MM.1S (cell line): ENCODE measurements around the gene KRTAP19-6.

Source experiments
- DNase-seq: peaks from one replicate; pipeline ENCODE4 v3.0.0-alpha.2; 2015
- H2AFZ ChIP-seq: fragments of 300-600 bp; sonication (generic); 2 replicates; pipeline ENCODE4 v1.6.0; 2016; ENCODE audit warnings: antibody characterized with exemption, low read length
- H3F3A ChIP-seq: fragments of 300-600 bp; sonication (generic); 2 replicates; pipeline ENCODE4 v1.6.1; 2016; ENCODE audit warnings: mild to moderate bottlenecking, antibody characterized with exemption, low read length, moderate library complexity, mixed read lengths; ENCODE audit not compliant: insufficient read depth
- H3K27ac ChIP-seq: fragments of 300-600 bp; sonication (generic); 2 replicates; pipeline ENCODE4 v1.5.1; 2016; ENCODE audit warnings: mild to moderate bottlenecking, low read length
- H3K27me3 ChIP-seq: fragments of 300-600 bp; sonication (generic); replicated peaks from 2 replicates; pipeline ENCODE4 v1.6.0; 2016; ENCODE audit warnings: low read length; ENCODE audit not compliant: insufficient read depth
- H3K36me3 ChIP-seq: fragments of 300-600 bp; sonication (generic); replicated peaks from 2 replicates; pipeline ENCODE4 v1.6.1; 2016; ENCODE audit warnings: mild to moderate bottlenecking, low read length, mixed read lengths; ENCODE audit not compliant: insufficient read depth
- H3K4me1 ChIP-seq: fragments of 300-600 bp; sonication (generic); 2 replicates; pipeline ENCODE4 v1.6.1; 2016; ENCODE audit warnings: low read length, mixed read lengths
- H3K4me2 ChIP-seq: fragments of 300-600 bp; sonication (generic); 2 replicates; pipeline ENCODE4 v1.6.0; 2016; ENCODE audit warnings: low read depth, low read length
- H3K4me3 ChIP-seq: fragments of 300-600 bp; sonication (generic); 2 replicates; pipeline ENCODE4 v1.5.1; 2016; ENCODE audit warnings: low read length, mixed read lengths
- H3K79me2 ChIP-seq: fragments of 300-600 bp; sonication (generic); 2 replicates; pipeline ENCODE4 v1.6.1; 2016; ENCODE audit warnings: mixed run types, low read length, mixed read lengths
- H3K9ac ChIP-seq: fragments of 300-600 bp; sonication (generic); 2 replicates; pipeline ENCODE4 v1.6.1; 2016; ENCODE audit warnings: low read length, mixed read lengths
- H3K9me2 ChIP-seq: fragments of 300-600 bp; sonication (generic); replicated peaks from 2 replicates; pipeline ENCODE4 v1.6.1; 2016; ENCODE audit warnings: mild to moderate bottlenecking, low read length, mixed read lengths; ENCODE audit not compliant: insufficient read depth
- H3K9me3 ChIP-seq: fragments of 300-600 bp; sonication (generic); replicated peaks from 2 replicates; pipeline ENCODE4 v1.6.1; 2016; ENCODE audit warnings: mild to moderate bottlenecking, low read length, mixed read lengths; ENCODE audit not compliant: insufficient read depth
- H4K20me1 ChIP-seq: fragments of 300-600 bp; sonication (generic); 2 replicates; pipeline ENCODE4 v1.6.1; 2016; ENCODE audit warnings: mild to moderate bottlenecking, low read length, moderate library complexity, mixed read lengths; ENCODE audit not compliant: insufficient read depth
- EZH2 ChIP-seq: fragments of 300-600 bp; sonication (generic); optimal IDR thresholded peaks from 2 replicates; pipeline ENCODE3; 2017; ENCODE audit warnings: low read depth, mild to moderate bottlenecking, antibody characterized with exemption, low read length, mixed read lengths
- EZH2phosphoT487 ChIP-seq: fragments of 300-600 bp; sonication (generic); IDR thresholded peaks from 2 replicates; pipeline ENCODE4 v1.6.1; 2018; ENCODE audit warnings: antibody characterized with exemption, low read length
- TF ChIP-seq, protein P1 (sequence below): fragments of 300-600 bp; sonication (generic); IDR thresholded peaks from 2 replicates; pipeline ENCODE4 v1.5.1; 2016; ENCODE audit warnings: antibody characterized with exemption, low read length, mixed read lengths

KRTAP19-6 gene

DNA sequence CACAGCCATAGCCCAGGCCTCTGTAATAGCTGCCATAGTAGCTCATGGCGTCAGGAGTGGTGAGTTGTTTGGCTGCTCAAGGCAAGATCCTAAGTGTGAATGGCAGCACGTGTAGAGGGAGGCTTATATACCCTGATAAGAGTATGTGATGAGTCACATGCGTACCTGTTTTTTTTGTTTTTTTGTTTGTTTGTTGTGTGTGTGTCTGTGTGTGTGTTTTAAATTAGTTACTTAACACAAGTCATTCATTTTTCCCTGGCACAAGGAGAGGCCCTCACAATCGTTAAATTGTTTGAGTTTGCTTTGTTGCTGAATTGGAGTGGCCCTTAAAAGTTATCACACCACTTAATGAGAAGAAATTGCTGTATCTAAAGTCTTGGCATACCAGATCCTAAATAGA lies 44.6 kb downstream of the KRTAP19-6 start, which contains the start of gene KRTAP19-4:
KRTAP19-4 (minus strand) TSS at position 101 of the 400 bp plus-strand sequence; CDS start at position 46, 55 bp downstream.
- no peak within 1 kb of the TSS for H3K4me2 ChIP-seq
- H3K9me3 ChIP-seq, result no peaks in the 10 kb centered on the region
- H3K4me1 ChIP-seq, result no peaks in the 10 kb centered on the region
- H3K9ac ChIP-seq, result no peak within 1 kb of the TSS
- no peaks in the 10 kb centered on the region for H3K27me3 ChIP-seq
- no peaks in the 10 kb centered on the region for H3F3A ChIP-seq
- H3K27ac ChIP-seq, result no peak within 1 kb of the TSS
- H4K20me1 ChIP-seq, result no peaks in the 10 kb centered on the region
- H3K4me3 ChIP-seq, result no peak within 1 kb of the TSS
- TF ChIP-seq, protein P1, sequence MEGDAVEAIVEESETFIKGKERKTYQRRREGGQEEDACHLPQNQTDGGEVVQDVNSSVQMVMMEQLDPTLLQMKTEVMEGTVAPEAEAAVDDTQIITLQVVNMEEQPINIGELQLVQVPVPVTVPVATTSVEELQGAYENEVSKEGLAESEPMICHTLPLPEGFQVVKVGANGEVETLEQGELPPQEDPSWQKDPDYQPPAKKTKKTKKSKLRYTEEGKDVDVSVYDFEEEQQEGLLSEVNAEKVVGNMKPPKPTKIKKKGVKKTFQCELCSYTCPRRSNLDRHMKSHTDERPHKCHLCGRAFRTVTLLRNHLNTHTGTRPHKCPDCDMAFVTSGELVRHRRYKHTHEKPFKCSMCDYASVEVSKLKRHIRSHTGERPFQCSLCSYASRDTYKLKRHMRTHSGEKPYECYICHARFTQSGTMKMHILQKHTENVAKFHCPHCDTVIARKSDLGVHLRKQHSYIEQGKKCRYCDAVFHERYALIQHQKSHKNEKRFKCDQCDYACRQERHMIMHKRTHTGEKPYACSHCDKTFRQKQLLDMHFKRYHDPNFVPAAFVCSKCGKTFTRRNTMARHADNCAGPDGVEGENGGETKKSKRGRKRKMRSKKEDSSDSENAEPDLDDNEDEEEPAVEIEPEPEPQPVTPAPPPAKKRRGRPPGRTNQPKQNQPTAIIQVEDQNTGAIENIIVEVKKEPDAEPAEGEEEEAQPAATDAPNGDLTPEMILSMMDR, result no peak
- TF ChIP-seq EZH2 (no peak), EZH2phosphoT487 (no peak)
- H2AFZ ChIP-seq, result no peak within 1 kb of the TSS
- no peak for DNase-seq
- H3K79me2 ChIP-seq, result no peaks in the 10 kb centered on the region
- H3K36me3 ChIP-seq, result no peaks in the 10 kb centered on the region
- H3K9me2 ChIP-seq, result no peaks in the 10 kb centered on the region

DNA sequence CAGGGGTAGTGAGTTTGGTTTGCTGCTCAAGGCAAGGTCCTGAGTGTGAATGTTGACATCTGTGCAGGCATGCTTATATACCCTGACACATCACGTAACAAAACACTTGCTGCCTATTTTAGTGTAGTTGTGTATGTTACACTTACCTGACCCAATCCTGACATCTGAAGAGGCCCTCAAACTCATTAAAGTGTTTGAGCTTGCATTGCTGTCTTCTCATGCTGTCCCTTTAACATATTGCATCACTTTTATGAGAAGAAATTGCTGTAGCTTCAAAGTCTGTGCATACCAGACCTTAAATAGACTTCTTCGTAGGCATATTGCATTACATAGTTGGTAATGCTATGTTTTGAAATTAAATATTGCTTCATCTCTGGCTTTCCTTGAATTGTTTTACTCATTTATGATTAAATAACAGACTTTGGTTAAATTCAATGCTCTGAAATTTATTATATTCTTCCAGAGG lies 49.7 kb downstream of the KRTAP19-6 start, which contains the start of gene KRTAP19-3:
KRTAP19-3 (minus strand) TSS at position 51 of the 466 bp plus-strand sequence. CDS start 56 bp downstream, outside the sequence.
- no peaks in the 10 kb centered on the region for H3K4me1 ChIP-seq
- no peaks in the 10 kb centered on the region for H3F3A ChIP-seq
- no peaks in the 10 kb centered on the region for H3K9me3 ChIP-seq
- no peaks in the 10 kb centered on the region for H3K79me2 ChIP-seq
- no peaks in the 10 kb centered on the region for H3K27me3 ChIP-seq
- no peaks in the 10 kb centered on the region for H3K9me2 ChIP-seq
- no peak within 1 kb of the TSS for H2AFZ ChIP-seq
- no peak within 1 kb of the TSS for H3K4me2 ChIP-seq
- TF ChIP-seq EZH2phosphoT487 (no peak), EZH2 (no peak)
- TF ChIP-seq, protein P1, result no peak
- no peak within 1 kb of the TSS for H3K27ac ChIP-seq
- no peaks in the 10 kb centered on the region for H3K36me3 ChIP-seq
- no peak for DNase-seq
- H3K4me3 ChIP-seq, result no peak within 1 kb of the TSS
- H3K9ac ChIP-seq, result no peak within 1 kb of the TSS
- H4K20me1 ChIP-seq, result no peaks in the 10 kb centered on the region
